GM12878 (cell line): ENCODE results near the gene PRTFDC1. TPM values are rescaled to one million over a fixed set of nuclear protein-coding genes. Genes with fewer than 3 reads are reported as not detected.

Experiments used
- ATAC-seq: fragments of 200-7000 bp; cut with Tn5 transposase; 3 replicates; pipeline ENCODE4 v1.9.1; 2020; ENCODE audit warnings: mild to moderate bottlenecking, moderate library complexity
- BruUV-seq: library from RNA; stranded (reverse); fragments of 400-500 nt; replicated peaks from 2 replicates; lab custom pipeline; 2021; lab: Mats Ljungman, UMichigan
- CTCF ChIA-PET: fragments of 300-600 bp; sonication (Branson Sonifier 250); formaldehyde crosslinking; extraction: SDS; loops from one replicate; lab custom pipeline; 2021; ENCODE audit warnings: inconsistent platforms; lab: Yijun Ruan, JAX
- POLR2A ChIA-PET: fragments of 350-600 bp; formaldehyde crosslinking; extraction: SDS; loops from one replicate; lab custom pipeline; 2021; ENCODE audit warnings: inconsistent platforms; lab: Charles Lee
- RAD21 ChIA-PET: fragments of 300-600 bp; sonication (Branson Sonifier 250); formaldehyde crosslinking; loops from one replicate; lab custom pipeline; 2023; ENCODE audit warnings: antibody characterized with exemption; ENCODE audit not compliant: unreplicated experiment; lab: Charles Lee
- SMC1A ChIA-PET: fragments of 300-600 bp; sonication (Branson Sonifier 250); formaldehyde crosslinking; loops from one replicate; lab custom pipeline; 2023; ENCODE audit not compliant: unreplicated experiment, uncharacterized antibody; lab: Charles Lee
- DNase-seq: peaks from one replicate; pipeline ENCODE4 v3.0.0-alpha.2; 2011; ENCODE audit warnings: low read depth, low spot score
- FAIRE-seq: peaks from 3 replicates; lab custom pipeline; 2011; peaks lifted over from hg19 to GRCh38; lab: Jason Lieb, UNC
- H2AFZ ChIP-seq: 2 replicates; pipeline ENCODE4 v1.6.0; 2011; ENCODE audit warnings: low read depth, low read length, control low read depth; ENCODE audit not compliant: control insufficient read depth
- H3K27ac ChIP-seq: 2 replicates; pipeline ENCODE4 v1.5.1; 2011; ENCODE audit warnings: control low read depth; ENCODE audit not compliant: control insufficient read depth, insufficient read depth
- H3K27me3 ChIP-seq, 2 experiments: replicated peaks in 1 of 2; 2 replicates each; pipeline versions ENCODE4 v1.6.0 to v1.6.1; 2011; ENCODE audit warnings: low read length in 1 of 2; ENCODE audit not compliant: control insufficient read depth in 2 of 2, insufficient read depth in 2 of 2
- H3K36me3 ChIP-seq, 2 experiments: 2 replicates each; pipeline ENCODE4 v1.5.1; 2011; ENCODE audit warnings: low read length in 1 of 2; ENCODE audit not compliant: control insufficient read depth in 2 of 2, insufficient read depth in 2 of 2
- H3K4me1 ChIP-seq: 2 replicates; pipeline ENCODE4 v1.6.1; 2011; ENCODE audit warnings: mild to moderate bottlenecking, low read length, moderate library complexity, mixed read lengths; ENCODE audit not compliant: control insufficient read depth, insufficient read depth
- H3K4me2 ChIP-seq: 2 replicates; pipeline ENCODE4 v1.6.0; 2011; ENCODE audit warnings: control low read depth; ENCODE audit not compliant: control insufficient read depth, insufficient read depth
- H3K4me3 ChIP-seq: fragments of 200-600 bp; sonication (generic); 2 replicates; pipeline ENCODE4 v1.5.1; 2016
- H3K79me2 ChIP-seq: 2 replicates; pipeline ENCODE4 v1.6.0; 2011; ENCODE audit warnings: low read length; ENCODE audit not compliant: control insufficient read depth, insufficient read depth
- H3K9ac ChIP-seq: 2 replicates; pipeline ENCODE4 v1.8.0; 2011; ENCODE audit warnings: low read length, control low read depth, mixed read lengths; ENCODE audit not compliant: control insufficient read depth, insufficient read depth
- H3K9me3 ChIP-seq: replicated peaks from 3 replicates; pipeline ENCODE4 v1.5.1; 2011; ENCODE audit warnings: mild to moderate bottlenecking, low read length; ENCODE audit not compliant: control insufficient read depth, insufficient read depth
- H4K20me1 ChIP-seq: 2 replicates; pipeline ENCODE4 v1.6.0; 2011; ENCODE audit not compliant: control insufficient read depth, insufficient read depth
- BHLHE40 ChIP-seq, 2 experiments: fragments of 450-650 bp in 1 of 2; IDR thresholded peaks; 2 replicates each; pipeline ENCODE4 v1.6.1; 2011 to 2017; ENCODE audit warnings: low read depth in 2 of 2, borderline replicate concordance in 1 of 2, improper control_type of control experiment in 1 of 2, low read length in 1 of 2, mild to moderate bottlenecking in 1 of 2
- CBFB ChIP-seq: IDR thresholded peaks from 2 replicates; pipeline ENCODE4 v1.6.1; 2016; ENCODE audit warnings: antibody characterized with exemption, low read depth
- GABPA ChIP-seq: IDR thresholded peaks from 2 replicates; pipeline ENCODE4 v1.6.1; 2014; ENCODE audit warnings: antibody characterized with exemption, low read depth, mild to moderate bottlenecking, inconsistent platforms
- HCFC1 ChIP-seq: fragments of 150-350 bp; IDR thresholded peaks from 2 replicates; pipeline ENCODE4 v1.6.1; 2014; ENCODE audit warnings: low read length
- MXI1 ChIP-seq: fragments of 150-350 bp; IDR thresholded peaks from 2 replicates; pipeline ENCODE4 v1.6.1; 2011; ENCODE audit warnings: low read depth, mild to moderate bottlenecking, inconsistent platforms, low read length, improper control_type of control experiment
- POLR2A ChIP-seq: IDR thresholded peaks from 2 replicates; pipeline ENCODE4 v1.6.1; 2011; ENCODE audit warnings: low read depth, mild to moderate bottlenecking, low read length
- RAD21 ChIP-seq: IDR thresholded peaks from 2 replicates; pipeline ENCODE4 v1.6.1; 2011; ENCODE audit warnings: mild to moderate bottlenecking, low read depth, low read length, moderate library complexity; ENCODE audit not compliant: insufficient read depth
- RAD51 ChIP-seq: fragments of 450-650 bp; IDR thresholded peaks from 2 replicates; pipeline ENCODE4 v1.6.1; 2016; ENCODE audit warnings: moderate library complexity, mild to moderate bottlenecking, inconsistent platforms
- SMC3 ChIP-seq: IDR thresholded peaks from 2 replicates; pipeline ENCODE4 v1.6.1; 2011; ENCODE audit warnings: low read length, improper control_type of control experiment, borderline replicate concordance
- SPI1 ChIP-seq: IDR thresholded peaks from 2 replicates; pipeline ENCODE4 v1.6.1; 2011; ENCODE audit warnings: low read depth, mild to moderate bottlenecking, low read length, moderate library complexity, borderline replicate concordance; ENCODE audit not compliant: insufficient read depth
- SUZ12 ChIP-seq: fragments of 200-600 bp; sonication (generic); IDR thresholded peaks from one replicate; pipeline ENCODE4 v1.6.1; 2018; ENCODE audit warnings: antibody characterized with exemption, mild to moderate bottlenecking; ENCODE audit not compliant: unreplicated experiment
- ZNF217 ChIP-seq: fragments of 450-650 bp; IDR thresholded peaks from 2 replicates; pipeline ENCODE4 v1.6.1; 2017; ENCODE audit warnings: antibody characterized with exemption, mild to moderate bottlenecking
- WGBS: methylation state at CpG from one replicate; pipeline ENCODE4 v1.1.6; 2016; ENCODE audit warnings: low lambda C conversion rate; ENCODE audit not compliant: insufficient replicate concordance, insufficient coverage; ENCODE audit errors: missing lambda C conversion rate; 5-methylcytosine and 5-hydroxymethylcytosine counted together
- in situ Hi-C: fragments of 300-500 bp; cut with MboI; formaldehyde crosslinking; loops from 9 replicates; pipeline ENCODE4 v1.14.3; 2018; ENCODE audit warnings: mixed read lengths
- intact Hi-C: fragments of 100-400 bp; cut with micrococcal nuclease; formaldehyde crosslinking; loops from one replicate; pipeline ENCODE4 v1.14.2; 2022; ENCODE audit not compliant: unreplicated experiment
- polyA plus RNA-seq, 11 experiments: library from polyadenylated mRNA; depleted of rRNA in 4 of 11; unstranded in 6 of 11; stranded (reverse) in 5 of 11; fragments of >200 nt; fragmentation: Nextera tagmentation in 4 of 11; fragmentation: Illumina TruSeq in 1 of 11; extraction: Ambion mirVana in 4 of 11; extraction: Trizol in 1 of 11; gene quantifications; 1 replicate in 1 of 11; 2 replicates in 10 of 11; pipeline versions ENCODE4 v1.2.1 to v1.2.3, GENCODE V29; 2011 to 2016; ENCODE audit warnings: inconsistent platforms in 2 of 11, missing spikeins in 2 of 11, low read depth in 1 of 11
- total RNA-seq, 4 experiments: library from RNA; depleted of rRNA in 3 of 4; stranded (reverse); fragments of >200 nt in 3 of 4; fragmentation: Illumina TruSeq in 1 of 4; extraction: Trizol in 1 of 4; gene quantifications; 2 replicates each; pipeline versions ENCODE4 v1.2.1 to v1.2.3, GENCODE V29; 2013 to 2021
- TF ChIP-seq, protein P1 (sequence below): fragments of 450-650 bp; IDR thresholded peaks from 2 replicates; pipeline ENCODE4 v1.6.1; 2016; ENCODE audit warnings: mild to moderate bottlenecking

Gene PRTFDC1
- total and polyA plus RNA-seq, 10 of the 15 experiments (the other 5 are each of a cell fraction or from before 2014, with no cell fraction given): 5.5 to 17.3 (median 11.3) TPM

DNA sequence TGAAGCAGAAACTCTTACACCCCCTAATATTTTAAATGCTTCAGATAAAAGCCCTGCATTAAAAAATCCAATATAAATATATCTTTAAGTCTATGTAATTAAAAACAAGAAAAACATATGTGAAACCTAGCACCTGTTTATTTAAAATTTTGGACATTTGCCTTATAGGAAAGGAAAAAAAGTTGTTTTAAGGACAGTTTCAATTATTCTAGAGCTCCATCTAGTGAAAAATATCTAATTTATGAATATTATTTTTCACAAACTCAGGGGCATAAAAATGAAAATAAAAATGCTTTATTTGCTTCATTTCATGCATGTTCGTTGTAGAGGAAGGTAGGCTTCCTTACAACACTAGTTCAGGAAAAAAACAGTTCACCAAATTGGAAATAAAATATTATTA, 37.5 kb upstream of the PRTFDC1 start:
- ChIA-PET RAD21 (interaction anchor here (0.7 to 5.2 kb wide), 19 partner anchors 26 to 378 kb away, joined by 3 to 30 read pairs (median 4); partner anchors contain the start of genes ARHGAP21, ENKUR and THNSL1), CTCF (interaction anchor here (0.8 to 6.5 kb wide), 25 partner anchors 9 to 613 kb away, joined by 3 to 79 read pairs (median 5); no protein-coding TSS in a partner anchor), SMC1A (interaction anchor here (0.9 to 6.5 kb wide), 23 partner anchors 8 to 409 kb away, joined by 3 to 41 read pairs (median 7); no protein-coding TSS in a partner anchor), POLR2A (interaction anchor here (0.5 to 1.7 kb wide), 3 partner anchors 60 to 779 kb away, joined by 3 to 6 read pairs (median 5); no protein-coding TSS in a partner anchor)
- in situ Hi-C loops (no loop called here), intact Hi-C loops (loop anchor here (1.0 to 5.0 kb wide), 3 partner anchors 88 to 347 kb away; no protein-coding TSS in a partner anchor)
- Histone ChIP-seq H3K27me3 (no peaks in the 10 kb centered on the region), H3K9ac (no peak overlapping the region), H3K27ac (no peak overlapping the region), H2AFZ (no peak overlapping the region), H3K4me2 (no peak overlapping the region), H3K79me2 (no peaks in the 10 kb centered on the region), H3K9me3 (no peaks in the 10 kb centered on the region), H3K4me3 (no peak overlapping the region), H3K4me1 (no peaks in the 10 kb centered on the region), H4K20me1 (no peaks in the 10 kb centered on the region), H3K36me3 (no peaks in the 10 kb centered on the region)
- 0% methylated on average over 1 of the region's 1 CpG for WGBS
- FAIRE-seq: no peak
- peak; percentile 39; the same call in 1 of the 2 replicates for TF ChIP-seq SMC3
- TF ChIP-seq HCFC1: no peak
- TF ChIP-seq POLR2A: no peak
- peak; percentile 8; the same call in 1 of the 2 replicates for TF ChIP-seq RAD21
- BruUV-seq: no TSS peak
- ATAC-seq: no peak
- DNase-seq: no peak

DNA sequence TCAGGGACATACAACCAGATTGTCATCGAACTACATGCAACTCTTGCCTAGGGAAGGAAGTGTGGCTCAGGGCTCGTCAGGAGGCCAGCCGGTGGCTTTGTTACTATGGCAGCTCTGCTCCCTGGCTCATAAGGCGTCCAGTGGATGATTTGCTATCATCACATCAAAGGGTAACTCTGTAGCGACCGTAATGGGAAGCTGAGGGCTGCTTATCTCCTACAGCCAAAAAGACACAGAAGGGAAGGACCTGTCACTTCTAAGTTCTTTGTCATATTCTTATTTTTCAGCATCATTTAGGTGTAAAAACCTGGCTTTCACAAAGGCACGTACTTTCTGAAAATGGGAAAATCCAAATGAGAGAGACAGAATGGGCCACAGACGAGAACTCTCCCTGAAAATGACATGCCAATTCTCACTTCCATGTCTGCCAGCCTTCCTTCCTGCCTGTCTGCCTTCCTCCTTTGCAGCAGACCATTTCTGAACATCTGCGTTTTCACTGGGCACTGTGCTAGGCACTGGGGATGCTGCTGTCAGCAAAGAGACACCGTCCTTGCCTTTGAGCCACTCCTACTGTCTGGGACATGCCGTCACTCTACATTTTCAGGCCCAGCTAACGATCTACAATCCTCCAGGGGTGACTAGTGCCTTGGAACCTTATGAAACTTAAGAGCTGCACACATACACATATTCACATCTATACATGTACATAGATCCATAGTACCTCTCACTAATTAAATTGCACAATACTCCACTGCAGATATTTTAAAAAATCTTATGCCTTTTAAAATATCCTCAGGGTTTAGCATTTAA, 36.6 kb upstream of the PRTFDC1 start:
- no peak overlapping the region for H3K27ac ChIP-seq
- H3K79me2 ChIP-seq: no peaks in the 10 kb centered on the region
- no peak overlapping the region for H3K4me3 ChIP-seq
- H3K4me1 ChIP-seq: no peaks in the 10 kb centered on the region
- CTCF ChIA-PET: interaction anchor here (0.5 to 6.5 kb wide), 26 partner anchors 10 to 612 kb away, joined by 3 to 79 read pairs (median 4); no protein-coding TSS in a partner anchor
- intact Hi-C loops: loop anchor here (5.0 kb wide), 1 partner anchor 87 kb away; no protein-coding TSS in a partner anchor
- H2AFZ ChIP-seq: no peak overlapping the region
- in situ Hi-C loops: no loop called here
- POLR2A ChIA-PET: interaction anchor here (0.5 to 1.7 kb wide), 5 partner anchors 53 to 778 kb away, joined by 3 to 6 read pairs (median 3); no protein-coding TSS in a partner anchor
- H3K27me3 ChIP-seq: no peaks in the 10 kb centered on the region
- DNase-seq (no peak), FAIRE-seq (no peak), ATAC-seq (peak; percentile 70)
- no peak overlapping the region for H3K4me2 ChIP-seq
- no TSS peak for BruUV-seq
- no peaks in the 10 kb centered on the region for H4K20me1 ChIP-seq
- SMC1A ChIA-PET: interaction anchor here (0.8 to 6.5 kb wide), 22 partner anchors 7 to 372 kb away, joined by 3 to 41 read pairs (median 8); no protein-coding TSS in a partner anchor
- H3K9me3 ChIP-seq: no peaks in the 10 kb centered on the region
- 51% methylated on average over 12 of the region's 12 CpGs for WGBS
- no peaks in the 10 kb centered on the region for H3K36me3 ChIP-seq
- RAD21 ChIA-PET: interaction anchor here (0.5 to 5.2 kb wide), 17 partner anchors 36 to 377 kb away, joined by 3 to 30 read pairs (median 5); partner anchors contain the start of gene ARHGAP21
- no peak overlapping the region for H3K9ac ChIP-seq
- no peak for TF ChIP-seq CBFB
- no peak for TF ChIP-seq BHLHE40 (IDR thresholded peaks at IDR 0.05; ENCODE audit: borderline replicate concordance in 1 of 2, low read depth in 2 of 2, low read length in 1 of 2)
- TF ChIP-seq, protein P1, sequence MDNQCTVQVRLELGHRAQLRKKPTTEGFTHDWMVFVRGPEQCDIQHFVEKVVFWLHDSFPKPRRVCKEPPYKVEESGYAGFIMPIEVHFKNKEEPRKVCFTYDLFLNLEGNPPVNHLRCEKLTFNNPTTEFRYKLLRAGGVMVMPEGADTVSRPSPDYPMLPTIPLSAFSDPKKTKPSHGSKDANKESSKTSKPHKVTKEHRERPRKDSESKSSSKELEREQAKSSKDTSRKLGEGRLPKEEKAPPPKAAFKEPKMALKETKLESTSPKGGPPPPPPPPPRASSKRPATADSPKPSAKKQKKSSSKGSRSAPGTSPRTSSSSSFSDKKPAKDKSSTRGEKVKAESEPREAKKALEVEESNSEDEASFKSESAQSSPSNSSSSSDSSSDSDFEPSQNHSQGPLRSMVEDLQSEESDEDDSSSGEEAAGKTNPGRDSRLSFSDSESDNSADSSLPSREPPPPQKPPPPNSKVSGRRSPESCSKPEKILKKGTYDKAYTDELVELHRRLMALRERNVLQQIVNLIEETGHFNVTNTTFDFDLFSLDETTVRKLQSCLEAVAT: 0 out of 2 replicates have a peak, but pooled peaks have one; percentile 31
- no peak for TF ChIP-seq MXI1
- TF ChIP-seq SPI1: peak; percentile 14; the same call in 1 of the 2 replicates
- TF ChIP-seq GABPA: no peak
- no peak for TF ChIP-seq ZNF217
- TF ChIP-seq RAD51: no peak
- no peak for TF ChIP-seq SUZ12
